GM12865 (cell line): ENCODE measurements around the gene RNF111.
"Not testable (repeated sequence)": the region's sequence is repeated elsewhere in the genome, so short reads cannot be mapped to it uniquely, and the experiment has no call there.

Experiments used
- DNase-seq: peaks from one replicate; pipeline ENCODE4 v3.0.0; 2010; ENCODE audit warnings: low read depth
- H3K4me3 ChIP-seq: 2 replicates; pipeline ENCODE4 v1.5.1; 2011; ENCODE audit warnings: mild to moderate bottlenecking, low read depth, low read length, control low read depth
- CTCF ChIP-seq: IDR thresholded peaks from 2 replicates; pipeline ENCODE4 v1.5.1; 2011; ENCODE audit warnings: low read length, control low read depth, low read depth, inconsistent platforms; ENCODE audit not compliant: insufficient read depth; ENCODE audit errors: missing control alignments

The RNF111 gene

DNA sequence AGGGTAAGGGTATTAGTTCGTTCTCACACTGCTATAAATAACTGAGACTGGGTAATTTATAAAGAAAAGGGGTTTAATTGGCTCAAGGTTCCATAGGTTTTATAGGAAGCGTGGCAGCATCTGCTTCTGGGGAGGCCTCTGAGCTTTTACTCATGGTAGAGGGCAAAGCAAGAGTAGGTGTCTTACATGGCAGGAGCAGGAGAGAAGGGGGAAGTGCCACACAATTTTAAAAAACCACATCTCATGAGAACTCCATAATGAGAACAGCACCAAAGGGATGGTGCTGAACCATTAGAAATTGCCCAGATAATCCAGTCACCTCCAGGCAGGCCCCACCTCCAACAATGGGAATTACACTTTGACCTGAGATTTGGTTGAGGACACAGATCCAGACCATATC lies 12.2 kb downstream of the RNF111 start:
- H3K4me3 ChIP-seq, result no peak overlapping the region
- no peak for TF ChIP-seq CTCF
- DNase-seq, result no peak

DNA sequence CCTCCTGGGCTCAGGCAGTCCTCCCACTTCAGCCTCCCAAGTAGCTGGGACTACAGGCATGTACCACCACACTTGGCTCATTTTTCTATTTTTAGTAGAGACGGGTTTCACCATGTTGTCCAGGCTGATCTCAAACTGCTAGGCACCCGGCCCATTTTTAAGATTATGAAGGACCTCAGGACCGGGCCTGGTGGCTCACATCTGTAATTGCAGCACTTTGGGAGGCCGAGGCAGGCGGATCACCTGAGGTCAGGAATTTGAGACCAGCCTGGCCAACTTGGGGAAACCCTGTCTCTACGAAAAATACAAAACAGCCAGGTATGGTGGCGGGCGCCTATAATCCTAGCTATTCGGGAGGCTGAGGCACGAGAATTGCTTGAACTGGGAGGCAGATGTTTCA lies 12.8 kb downstream of the RNF111 start:
- not testable (repeated sequence) for DNase-seq, H3K4me3 ChIP-seq

GRCh38 chr15:59001946-59002345 lies 14.5 kb downstream of the RNF111 start:
- H3K4me3 ChIP-seq, result no peak overlapping the region
- no peak for DNase-seq
- TF ChIP-seq CTCF, result no peak

- H3K4me3 ChIP-seq, result no peak overlapping the region
- TF ChIP-seq CTCF, result no peak
- DNase-seq, result no peak
Observed at GRCh38 chr15:59002418-59002859, 15.0 kb downstream of the RNF111 start.

GRCh38 chr15:59005579-59005978 lies 18.1 kb downstream of the RNF111 start:
- H3K4me3 ChIP-seq, result no peak overlapping the region
- DNase-seq, result no peak
- no peak for TF ChIP-seq CTCF

GRCh38 chr15:59008086-59008485 lies 20.6 kb downstream of the RNF111 start:
- no peak for TF ChIP-seq CTCF
- DNase-seq, result no peak
- H3K4me3 ChIP-seq, result no peak overlapping the region

GRCh38 chr15:59011262-59011952 lies 23.9 kb downstream of the RNF111 start:
- no peak overlapping the region for H3K4me3 ChIP-seq
- no peak for TF ChIP-seq CTCF
- no peak for DNase-seq
